HEK293 (cell line): ENCODE results near the gene SBNO2.

Experiments
- GFI1B ChIP-seq: fragments of 450-650 bp; formaldehyde crosslinking; IDR thresholded peaks from 2 replicates; pipeline ENCODE4 v1.5.1; 2016; ENCODE audit warnings: missing biosample characterization, missing genetic modification characterization
- HOXA7 ChIP-seq: sonication (generic); formaldehyde crosslinking; IDR thresholded peaks from 2 replicates; pipeline ENCODE4 v1.8.1; 2022; ENCODE audit warnings: missing genetic modification reagents, borderline replicate concordance
- HOXC10 ChIP-seq: sonication (generic); formaldehyde crosslinking; IDR thresholded peaks from 2 replicates; pipeline ENCODE4 v1.8.1; 2023; ENCODE audit warnings: mild to moderate bottlenecking, missing genetic modification reagents
- IKZF3 ChIP-seq: fragments of 450-650 bp; IDR thresholded peaks from 2 replicates; pipeline ENCODE4 v1.5.0; 2018; ENCODE audit warnings: missing biosample characterization, mild to moderate bottlenecking, missing genetic modification characterization, moderate library complexity
- KLF7 ChIP-seq: fragments of 450-650 bp; formaldehyde crosslinking; IDR thresholded peaks from 2 replicates; pipeline ENCODE4 v1.5.1; 2016; ENCODE audit warnings: missing biosample characterization, missing genetic modification characterization, borderline replicate concordance
- KLF8 ChIP-seq: fragments of 450-650 bp; formaldehyde crosslinking; IDR thresholded peaks from 2 replicates; pipeline ENCODE4 v1.5.1; 2016; ENCODE audit warnings: missing biosample characterization, missing genetic modification characterization
- KLF9 ChIP-seq: fragments of 450-650 bp; formaldehyde crosslinking; IDR thresholded peaks from 2 replicates; pipeline ENCODE4 v1.5.1; 2016; ENCODE audit warnings: missing biosample characterization, missing genetic modification characterization, low read depth
- OVOL3 ChIP-seq: fragments of 450-650 bp; formaldehyde crosslinking; IDR thresholded peaks from 2 replicates; pipeline ENCODE4 v1.5.1; 2016; ENCODE audit warnings: missing biosample characterization, missing genetic modification characterization
- PRDM1 ChIP-seq: fragments of 450-650 bp; formaldehyde crosslinking; IDR thresholded peaks from 2 replicates; pipeline ENCODE4; 2016; ENCODE audit warnings: missing biosample characterization, missing genetic modification characterization
- PRDM10 ChIP-seq: fragments of 450-650 bp; formaldehyde crosslinking; IDR thresholded peaks from 2 replicates; pipeline ENCODE4 v1.5.1; 2016; ENCODE audit warnings: missing biosample characterization, missing genetic modification characterization
- SETDB1 ChIP-seq: IDR thresholded peaks from one replicate; pipeline ENCODE4 v1.6.1; 2017; ENCODE audit warnings: mild to moderate bottlenecking, low read length, moderate library complexity, mixed read lengths; ENCODE audit not compliant: insufficient read length
- WT1 ChIP-seq: fragments of 450-650 bp; formaldehyde crosslinking; IDR thresholded peaks from 2 replicates; pipeline ENCODE4 v1.5.1; 2016; ENCODE audit warnings: missing biosample characterization, missing genetic modification characterization
- ZBTB10 ChIP-seq: fragments of 450-650 bp; formaldehyde crosslinking; IDR thresholded peaks from 2 replicates; pipeline ENCODE4 v1.5.1; 2016; ENCODE audit warnings: missing biosample characterization, missing genetic modification characterization
- ZBTB7A ChIP-seq: fragments of 450-650 bp; formaldehyde crosslinking; IDR thresholded peaks from 2 replicates; pipeline ENCODE4 v1.5.1; 2016; ENCODE audit warnings: low read depth, missing biosample characterization, missing genetic modification characterization
- ZBTB8A ChIP-seq: fragments of 450-650 bp; formaldehyde crosslinking; IDR thresholded peaks from 2 replicates; pipeline ENCODE4 v1.5.1; 2016; ENCODE audit warnings: missing biosample characterization, missing genetic modification characterization
- ZFP69B ChIP-seq: fragments of 450-650 bp; formaldehyde crosslinking; IDR thresholded peaks from 2 replicates; pipeline ENCODE4 v1.5.1; 2016; ENCODE audit warnings: missing biosample characterization, missing genetic modification characterization
- ZIC2 ChIP-seq: fragments of 450-650 bp; formaldehyde crosslinking; IDR thresholded peaks from 2 replicates; pipeline ENCODE4 v1.5.1; 2016; ENCODE audit warnings: missing biosample characterization, missing genetic modification characterization
- ZNF114 ChIP-seq: fragments of 450-650 bp; formaldehyde crosslinking; IDR thresholded peaks from 2 replicates; pipeline ENCODE4 v1.5.0; 2017; ENCODE audit warnings: missing biosample characterization, missing genetic modification characterization
- ZNF146 ChIP-seq: fragments of 450-650 bp; formaldehyde crosslinking; IDR thresholded peaks from 2 replicates; pipeline ENCODE4 v1.5.1; 2016; ENCODE audit warnings: missing biosample characterization, missing genetic modification characterization
- ZNF335 ChIP-seq: fragments of 450-650 bp; formaldehyde crosslinking; conservative IDR thresholded peaks from 2 replicates; pipeline ENCODE4 v1.5.1; 2016; ENCODE audit warnings: missing biosample characterization, missing genetic modification characterization
- ZNF341 ChIP-seq: fragments of 450-650 bp; formaldehyde crosslinking; IDR thresholded peaks from 2 replicates; pipeline ENCODE4; 2016; ENCODE audit warnings: low read depth, missing biosample characterization, missing genetic modification characterization
- ZNF416 ChIP-seq: fragments of 450-650 bp; formaldehyde crosslinking; IDR thresholded peaks from 2 replicates; pipeline ENCODE4 v1.5.1; 2016; ENCODE audit warnings: missing biosample characterization, missing genetic modification characterization
- ZNF549 ChIP-seq: fragments of 450-650 bp; IDR thresholded peaks from 2 replicates; pipeline ENCODE4 v1.5.1; 2018; ENCODE audit warnings: missing biosample characterization, missing genetic modification characterization, mild to moderate bottlenecking, inconsistent platforms, moderate library complexity
- ZNF561 ChIP-seq: fragments of 450-650 bp; IDR thresholded peaks from 2 replicates; pipeline ENCODE4 v1.5.1; 2018; ENCODE audit warnings: missing biosample characterization, missing genetic modification characterization, borderline replicate concordance
- ZNF596 ChIP-seq: fragments of 450-650 bp; IDR thresholded peaks from 2 replicates; pipeline ENCODE4 v1.5.0; 2018; ENCODE audit warnings: missing biosample characterization, mild to moderate bottlenecking, missing genetic modification characterization, moderate library complexity
- ZNF600 ChIP-seq: fragments of 450-650 bp; formaldehyde crosslinking; IDR thresholded peaks from 2 replicates; pipeline ENCODE4 v1.5.1; 2016; ENCODE audit warnings: missing biosample characterization, missing genetic modification characterization
- ZNF621 ChIP-seq: fragments of 450-650 bp; formaldehyde crosslinking; IDR thresholded peaks from 2 replicates; pipeline ENCODE4 v1.5.1; 2017; ENCODE audit warnings: missing biosample characterization, missing genetic modification characterization
- ZNF747 ChIP-seq: fragments of 450-650 bp; formaldehyde crosslinking; IDR thresholded peaks from 2 replicates; pipeline ENCODE4 v1.5.1; 2016; ENCODE audit warnings: missing biosample characterization, missing genetic modification characterization
- ZNF776 ChIP-seq: fragments of 450-650 bp; formaldehyde crosslinking; IDR thresholded peaks from 2 replicates; pipeline ENCODE4 v1.5.0; 2017; ENCODE audit warnings: missing biosample characterization, missing genetic modification characterization, borderline replicate concordance
- ZXDB ChIP-seq: fragments of 450-650 bp; formaldehyde crosslinking; IDR thresholded peaks from 2 replicates; pipeline ENCODE4 v1.5.1; 2016; ENCODE audit warnings: missing biosample characterization, missing genetic modification characterization
- TF ChIP-seq, protein P1 (sequence below): fragments of 450-650 bp; formaldehyde crosslinking; optimal IDR thresholded peaks from 2 replicates; pipeline ENCODE3; 2016; ENCODE audit warnings: missing biosample characterization, mild to moderate bottlenecking, missing genetic modification characterization
- TF ChIP-seq, protein P2 (sequence below): fragments of 450-650 bp; formaldehyde crosslinking; IDR thresholded peaks from 2 replicates; pipeline ENCODE4 v1.5.1; 2016; ENCODE audit warnings: missing biosample characterization, missing genetic modification characterization

Gene SBNO2

GRCh38 chr19:1173159-1173844 is 766 bp downstream of the SBNO2 start (continued):
- no peak; the same call in 1 of the 2 replicates for TF ChIP-seq IKZF3 (tag by site-specific recombination)
- peak; percentile 58 for TF ChIP-seq WT1 (tag by site-specific recombination)
- TF ChIP-seq ZNF549 (tag by site-specific recombination) = no peak
- TF ChIP-seq ZNF341 (tag by site-specific recombination) = peak; percentile 86
- TF ChIP-seq ZBTB10 (tag by site-specific recombination) = peak; percentile 94
- TF ChIP-seq SETDB1 = no peak
- TF ChIP-seq ZNF600 = no peak
- TF ChIP-seq ZNF416 (tag by site-specific recombination) = no peak
- no peak for TF ChIP-seq ZNF596
- TF ChIP-seq, protein P1, sequence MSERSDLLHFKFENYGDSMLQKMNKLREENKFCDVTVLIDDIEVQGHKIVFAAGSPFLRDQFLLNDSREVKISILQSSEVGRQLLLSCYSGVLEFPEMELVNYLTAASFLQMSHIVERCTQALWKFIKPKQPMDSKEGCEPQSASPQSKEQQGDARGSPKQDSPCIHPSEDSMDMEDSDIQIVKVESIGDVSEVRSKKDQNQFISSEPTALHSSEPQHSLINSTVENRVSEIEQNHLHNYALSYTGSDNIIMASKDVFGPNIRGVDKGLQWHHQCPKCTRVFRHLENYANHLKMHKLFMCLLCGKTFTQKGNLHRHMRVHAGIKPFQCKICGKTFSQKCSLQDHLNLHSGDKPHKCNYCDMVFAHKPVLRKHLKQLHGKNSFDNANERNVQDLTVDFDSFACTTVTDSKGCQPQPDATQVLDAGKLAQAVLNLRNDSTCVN (tag by site-specific recombination) = peak; percentile 26
- TF ChIP-seq HOXC10 = no peak
- TF ChIP-seq ZNF776 (tag by site-specific recombination) = no peak
- no peak for TF ChIP-seq PRDM10 (tag by site-specific recombination)
- TF ChIP-seq, protein P2, sequence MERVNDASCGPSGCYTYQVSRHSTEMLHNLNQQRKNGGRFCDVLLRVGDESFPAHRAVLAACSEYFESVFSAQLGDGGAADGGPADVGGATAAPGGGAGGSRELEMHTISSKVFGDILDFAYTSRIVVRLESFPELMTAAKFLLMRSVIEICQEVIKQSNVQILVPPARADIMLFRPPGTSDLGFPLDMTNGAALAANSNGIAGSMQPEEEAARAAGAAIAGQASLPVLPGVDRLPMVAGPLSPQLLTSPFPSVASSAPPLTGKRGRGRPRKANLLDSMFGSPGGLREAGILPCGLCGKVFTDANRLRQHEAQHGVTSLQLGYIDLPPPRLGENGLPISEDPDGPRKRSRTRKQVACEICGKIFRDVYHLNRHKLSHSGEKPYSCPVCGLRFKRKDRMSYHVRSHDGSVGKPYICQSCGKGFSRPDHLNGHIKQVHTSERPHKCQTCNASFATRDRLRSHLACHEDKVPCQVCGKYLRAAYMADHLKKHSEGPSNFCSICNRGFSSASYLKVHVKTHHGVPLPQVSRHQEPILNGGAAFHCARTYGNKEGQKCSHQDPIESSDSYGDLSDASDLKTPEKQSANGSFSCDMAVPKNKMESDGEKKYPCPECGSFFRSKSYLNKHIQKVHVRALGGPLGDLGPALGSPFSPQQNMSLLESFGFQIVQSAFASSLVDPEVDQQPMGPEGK (tag by site-specific recombination) = peak; percentile 67
- no peak for TF ChIP-seq HOXA7 (CRISPR knock-in tag)
- TF ChIP-seq ZFP69B (tag by site-specific recombination) = peak; percentile 64; the same call in 1 of the 2 replicates
- TF ChIP-seq ZNF335 (tag by site-specific recombination) = peak; percentile 86
- peak; percentile 11; the same call in 1 of the 2 replicates for TF ChIP-seq ZIC2
- no peak for TF ChIP-seq PRDM1 (tag by site-specific recombination)
- TF ChIP-seq ZBTB7A (tag by site-specific recombination) = peak; percentile 99
- TF ChIP-seq ZNF114 (tag by site-specific recombination) = no peak
- no peak for TF ChIP-seq OVOL3 (tag by site-specific recombination)
- TF ChIP-seq KLF7 (tag by site-specific recombination) = no peak
- no peak for TF ChIP-seq ZNF621 (tag by site-specific recombination)
- 0 out of 2 replicates have a peak, but pooled peaks have one; percentile 7 for TF ChIP-seq ZNF146 (tag by site-specific recombination)
- no peak for TF ChIP-seq GFI1B
- TF ChIP-seq KLF9 = peak; percentile 36; the same call in 1 of the 2 replicates
- TF ChIP-seq ZXDB = no peak
- TF ChIP-seq ZNF747 (tag by site-specific recombination) = no peak
- TF ChIP-seq KLF8 (tag by site-specific recombination) = peak; percentile 45; the same call in 1 of the 2 replicates
- TF ChIP-seq ZBTB8A (tag by site-specific recombination) = peak; percentile 69; the same call in 1 of the 2 replicates
- peak; percentile 46; the same call in 1 of the 2 replicates for TF ChIP-seq ZNF561 (tag by site-specific recombination)
